A673 (cell line): ENCODE results near the gene EPB41L4A.
"Not testable (repeated sequence)": the region's sequence is repeated elsewhere in the genome, so short reads cannot be mapped to it uniquely, and the experiment has no call there.

Experiments used
- CTCF ChIP-seq: fragments of 300-800, 200-600 bp; sonication (generic); conservative IDR thresholded peaks from 2 replicates; pipeline ENCODE4 v1.5.1; 2017; ENCODE audit warnings: low read depth, mild to moderate bottlenecking, antibody characterized with exemption, low read length, moderate library complexity, mixed read lengths
- EZH2 ChIP-seq: fragments of 200-600 bp; sonication (generic); IDR thresholded peaks from 2 replicates; pipeline ENCODE4 v1.6.1; 2017; ENCODE audit warnings: borderline replicate concordance, low read depth, mild to moderate bottlenecking, mixed read lengths, antibody characterized with exemption, low read length; ENCODE audit not compliant: poor library complexity, severe bottlenecking

DNA sequence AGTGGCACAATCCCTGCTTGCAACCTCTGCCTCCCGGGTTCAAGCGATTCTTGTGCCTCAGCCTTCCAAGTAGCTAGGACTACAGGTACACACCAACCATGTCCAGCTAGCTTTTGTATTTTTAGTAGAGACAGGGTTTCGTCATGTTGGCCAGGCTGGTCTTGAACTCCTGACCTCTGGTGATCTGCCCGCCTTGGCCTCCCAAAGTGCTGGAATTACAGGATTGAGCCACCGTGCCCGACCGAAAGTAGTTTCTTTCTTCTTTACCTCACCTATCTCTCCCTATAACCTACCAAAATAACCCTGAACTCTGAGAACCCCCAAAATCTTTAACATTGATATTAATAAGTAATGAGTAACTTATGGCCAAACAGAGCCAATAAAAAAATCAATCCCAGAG, 196.1 kb downstream of the EPB41L4A start:
- not testable (repeated sequence) for TF ChIP-seq CTCF, EZH2
